PFSK-1 (cell line): ENCODE results near the gene CFAP57.

Experiments
- FOXP2 ChIP-seq: optimal IDR thresholded peaks from 2 replicates; pipeline ENCODE3; 2011; ENCODE audit warnings: borderline replicate concordance, control low read depth, inconsistent platforms; ENCODE audit not compliant: insufficient read depth; ENCODE audit errors: extremely low read length, extremely low read depth
- POLR2AphosphoS5 ChIP-seq: IDR thresholded peaks from 2 replicates; pipeline ENCODE4 v1.6.1; 2012; ENCODE audit warnings: low read depth, mild to moderate bottlenecking, control low read depth, low read length, moderate library complexity
- SIN3A ChIP-seq: IDR thresholded peaks from 2 replicates; pipeline ENCODE4 v1.6.1; 2012; ENCODE audit warnings: mild to moderate bottlenecking, low read length, moderate library complexity, borderline replicate concordance; ENCODE audit not compliant: insufficient read depth
- TAF1 ChIP-seq: IDR thresholded peaks from 2 replicates; pipeline ENCODE4 v1.6.1; 2012; ENCODE audit warnings: low read length, control low read depth, borderline replicate concordance; ENCODE audit not compliant: insufficient read depth
- TF ChIP-seq, protein P1 (sequence below), 2 experiments: IDR thresholded peaks; 2 replicates each; pipeline versions ENCODE4 v1.6.1 to v1.8.0; 2011 to 2012; ENCODE audit warnings: low read depth in 2 of 2, low read length in 2 of 2, control low read depth in 1 of 2, inconsistent platforms in 1 of 2, mild to moderate bottlenecking in 1 of 2, moderate library complexity in 1 of 2; ENCODE audit not compliant: insufficient read depth in 1 of 2

CFAP57 gene

DNA sequence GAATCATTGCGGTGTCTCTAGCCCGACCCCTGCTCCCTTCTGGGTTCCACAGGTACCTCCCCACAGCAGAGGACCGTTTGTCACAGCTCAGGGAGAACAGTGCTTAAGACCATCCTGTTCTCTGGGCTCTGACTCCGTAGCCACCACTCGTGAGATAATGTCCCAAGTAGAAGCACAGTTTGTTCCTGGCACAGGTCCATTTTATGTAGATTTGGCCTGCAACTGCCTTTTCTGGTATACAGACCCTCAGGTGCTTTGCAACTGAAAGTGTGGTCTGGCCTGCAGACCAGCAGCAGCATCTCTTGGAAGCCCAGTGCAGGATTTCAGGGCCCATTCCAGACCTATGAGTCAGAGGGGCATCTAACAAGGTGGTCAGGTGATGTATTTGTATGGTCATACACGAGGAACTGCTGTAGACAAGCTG, 69.3 kb downstream of the CFAP57 start:
- TF ChIP-seq TAF1 (no peak), FOXP2 (no peak), SIN3A (no peak)

DNA sequence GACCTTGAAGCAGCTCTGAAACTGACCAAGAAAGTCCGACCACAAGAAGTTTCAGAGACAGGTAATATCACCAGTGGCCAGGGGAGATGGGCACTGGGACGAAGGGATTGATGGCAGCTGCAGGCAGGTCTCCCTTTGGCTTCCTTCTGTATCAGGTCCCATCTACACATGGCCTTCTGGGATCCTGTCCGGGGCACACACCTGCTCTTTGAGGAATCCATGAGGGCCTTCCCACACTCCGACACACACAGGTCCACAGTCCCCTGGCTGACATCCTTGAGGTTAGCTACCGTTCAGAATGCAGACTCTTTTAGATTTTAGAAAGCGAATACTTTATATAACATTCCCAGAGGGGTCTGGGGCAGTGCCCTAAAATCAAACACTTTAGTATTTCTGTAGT, 71.2 kb downstream of the CFAP57 start:
- TF ChIP-seq FOXP2 (no peak), SIN3A (no peak), POLR2AphosphoS5 (no peak), TAF1 (no peak)
- TF ChIP-seq, protein P1, sequence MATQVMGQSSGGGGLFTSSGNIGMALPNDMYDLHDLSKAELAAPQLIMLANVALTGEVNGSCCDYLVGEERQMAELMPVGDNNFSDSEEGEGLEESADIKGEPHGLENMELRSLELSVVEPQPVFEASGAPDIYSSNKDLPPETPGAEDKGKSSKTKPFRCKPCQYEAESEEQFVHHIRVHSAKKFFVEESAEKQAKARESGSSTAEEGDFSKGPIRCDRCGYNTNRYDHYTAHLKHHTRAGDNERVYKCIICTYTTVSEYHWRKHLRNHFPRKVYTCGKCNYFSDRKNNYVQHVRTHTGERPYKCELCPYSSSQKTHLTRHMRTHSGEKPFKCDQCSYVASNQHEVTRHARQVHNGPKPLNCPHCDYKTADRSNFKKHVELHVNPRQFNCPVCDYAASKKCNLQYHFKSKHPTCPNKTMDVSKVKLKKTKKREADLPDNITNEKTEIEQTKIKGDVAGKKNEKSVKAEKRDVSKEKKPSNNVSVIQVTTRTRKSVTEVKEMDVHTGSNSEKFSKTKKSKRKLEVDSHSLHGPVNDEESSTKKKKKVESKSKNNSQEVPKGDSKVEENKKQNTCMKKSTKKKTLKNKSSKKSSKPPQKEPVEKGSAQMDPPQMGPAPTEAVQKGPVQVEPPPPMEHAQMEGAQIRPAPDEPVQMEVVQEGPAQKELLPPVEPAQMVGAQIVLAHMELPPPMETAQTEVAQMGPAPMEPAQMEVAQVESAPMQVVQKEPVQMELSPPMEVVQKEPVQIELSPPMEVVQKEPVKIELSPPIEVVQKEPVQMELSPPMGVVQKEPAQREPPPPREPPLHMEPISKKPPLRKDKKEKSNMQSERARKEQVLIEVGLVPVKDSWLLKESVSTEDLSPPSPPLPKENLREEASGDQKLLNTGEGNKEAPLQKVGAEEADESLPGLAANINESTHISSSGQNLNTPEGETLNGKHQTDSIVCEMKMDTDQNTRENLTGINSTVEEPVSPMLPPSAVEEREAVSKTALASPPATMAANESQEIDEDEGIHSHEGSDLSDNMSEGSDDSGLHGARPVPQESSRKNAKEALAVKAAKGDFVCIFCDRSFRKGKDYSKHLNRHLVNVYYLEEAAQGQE (IDR thresholded peaks at IDR 0.05; ENCODE audit: insufficient read depth in 1 of 2, low read depth in 2 of 2, low read length in 2 of 2), result no peak

DNA sequence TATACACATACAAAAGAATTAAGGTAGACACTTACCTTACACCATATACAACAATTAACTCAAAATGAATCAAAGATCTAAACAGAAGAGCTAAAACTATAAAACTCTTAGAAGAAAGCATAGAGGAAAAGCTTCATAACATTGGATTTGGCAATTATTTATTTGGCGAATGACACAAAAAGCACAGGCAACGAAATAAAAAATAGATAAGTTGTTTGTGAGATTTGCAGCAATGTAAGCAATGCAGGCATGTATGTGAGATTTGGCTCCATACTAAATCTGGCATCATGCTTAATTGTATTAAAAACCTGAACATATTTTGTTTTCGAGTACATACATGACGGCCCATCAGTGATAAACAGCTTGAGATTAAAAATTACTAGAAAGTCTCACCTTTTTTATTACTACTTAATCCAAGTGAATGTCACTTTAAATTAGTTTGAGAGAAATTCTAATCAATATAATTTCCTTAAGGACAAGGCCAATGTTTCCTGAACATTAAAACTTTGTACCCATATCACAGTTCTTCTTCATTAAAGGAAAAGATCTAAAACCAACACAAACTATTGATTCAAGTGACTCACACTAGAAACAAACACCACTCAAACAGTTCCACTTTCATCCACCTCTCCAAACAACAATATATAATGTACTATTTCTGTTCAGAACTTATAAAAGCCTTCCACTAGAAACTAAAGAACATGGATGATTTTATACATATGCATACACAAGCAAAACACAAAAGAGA, 74.5 kb downstream of the CFAP57 start:
- TF ChIP-seq POLR2AphosphoS5 (no peak), TAF1 (no peak), SIN3A (no peak), FOXP2 (no peak)
- TF ChIP-seq, protein P1 (IDR thresholded peaks at IDR 0.05; ENCODE audit: insufficient read depth in 1 of 2, low read depth in 2 of 2, low read length in 2 of 2), result no peak

DNA sequence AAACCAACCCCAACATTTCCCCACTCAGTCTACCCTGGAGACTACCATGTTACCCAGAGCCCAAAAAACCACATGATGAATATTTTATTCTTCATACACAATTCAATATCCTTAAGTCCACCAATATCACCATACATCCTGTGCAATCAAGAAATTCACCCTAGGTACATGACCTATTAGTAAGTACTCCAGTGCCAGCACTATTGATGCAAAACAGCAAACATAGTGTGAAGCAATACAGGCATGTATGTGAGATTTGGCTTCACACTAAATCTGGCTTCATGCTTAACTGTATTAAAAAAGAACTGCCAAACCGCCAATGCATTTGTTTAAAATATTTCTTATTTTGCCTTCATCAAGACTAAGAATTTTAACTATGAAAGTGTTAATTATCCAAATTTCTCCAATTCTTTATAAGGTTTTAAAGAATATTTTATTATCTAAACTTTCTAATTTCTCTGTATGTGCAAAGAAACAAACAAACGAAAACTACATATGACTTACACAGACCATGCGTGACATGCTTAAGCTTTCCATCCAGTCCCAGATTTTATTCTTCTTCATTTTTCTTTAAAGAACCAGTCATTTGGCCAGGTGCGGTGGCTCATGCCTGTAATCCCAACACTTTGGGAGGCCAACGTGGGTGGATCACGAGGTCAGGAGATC, 75.3 kb downstream of the CFAP57 start:
- TF ChIP-seq FOXP2 (no peak), SIN3A (no peak), TAF1 (no peak), POLR2AphosphoS5 (no peak)
- TF ChIP-seq, protein P1 (IDR thresholded peaks at IDR 0.05; ENCODE audit: insufficient read depth in 1 of 2, low read depth in 2 of 2, low read length in 2 of 2), result no peak

DNA sequence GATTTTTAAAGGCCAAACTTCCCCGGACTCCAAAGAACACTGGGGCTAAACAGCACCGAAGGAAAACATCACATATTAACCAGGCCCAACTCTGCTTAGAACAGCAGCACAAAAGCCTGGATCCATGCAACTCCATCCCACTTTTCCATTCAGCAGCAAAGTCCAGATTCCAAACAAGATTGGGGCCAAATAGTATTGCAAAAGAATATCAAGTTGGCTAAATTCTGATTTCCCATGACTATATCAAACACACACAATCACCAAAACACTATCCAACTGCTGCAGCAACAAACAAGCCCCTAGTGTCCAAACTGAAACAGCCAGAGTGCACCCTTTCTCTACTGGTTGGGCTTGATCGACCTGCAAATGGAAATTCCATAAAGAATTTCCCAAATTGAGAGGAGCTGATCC, 78.2 kb downstream of the CFAP57 start:
- no peak for TF ChIP-seq TAF1
- no peak for TF ChIP-seq POLR2AphosphoS5
- TF ChIP-seq SIN3A, result no peak
- TF ChIP-seq, protein P1 (IDR thresholded peaks at IDR 0.05; ENCODE audit: insufficient read depth in 1 of 2, low read depth in 2 of 2, low read length in 2 of 2), result no peak
- TF ChIP-seq FOXP2, result no peak
